Measurements from ENCODE around the gene GOSR2. TPM values are rescaled to one million over a fixed set of nuclear protein-coding genes. Genes with fewer than 3 reads are reported as not detected.

The GOSR2 gene
- total and polyA plus RNA-seq, 9 of the 15 experiments (the other 6 are each of a cell fraction or from before 2014, with no cell fraction given), result 32.7 to 96.3 (median 48.9) TPM

GRCh38 chr17:46911311-46911710 is 11.6 kb upstream of the GOSR2 start (continued):
- TF ChIP-seq TAF1 (IDR thresholded peaks at IDR 0.05; ENCODE audit: control insufficient read depth, extremely low read depth, insufficient read depth, low read length, severe bottlenecking) (no peak), NKRF (IDR thresholded peaks at IDR 0.05; ENCODE audit: borderline replicate concordance) (no peak)
- TF ChIP-seq, protein P1, sequence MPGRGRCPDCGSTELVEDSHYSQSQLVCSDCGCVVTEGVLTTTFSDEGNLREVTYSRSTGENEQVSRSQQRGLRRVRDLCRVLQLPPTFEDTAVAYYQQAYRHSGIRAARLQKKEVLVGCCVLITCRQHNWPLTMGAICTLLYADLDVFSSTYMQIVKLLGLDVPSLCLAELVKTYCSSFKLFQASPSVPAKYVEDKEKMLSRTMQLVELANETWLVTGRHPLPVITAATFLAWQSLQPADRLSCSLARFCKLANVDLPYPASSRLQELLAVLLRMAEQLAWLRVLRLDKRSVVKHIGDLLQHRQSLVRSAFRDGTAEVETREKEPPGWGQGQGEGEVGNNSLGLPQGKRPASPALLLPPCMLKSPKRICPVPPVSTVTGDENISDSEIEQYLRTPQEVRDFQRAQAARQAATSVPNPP (IDR thresholded peaks at IDR 0.05; ENCODE audit: borderline replicate concordance, insufficient read depth, insufficient read length), result no peak

DNA sequence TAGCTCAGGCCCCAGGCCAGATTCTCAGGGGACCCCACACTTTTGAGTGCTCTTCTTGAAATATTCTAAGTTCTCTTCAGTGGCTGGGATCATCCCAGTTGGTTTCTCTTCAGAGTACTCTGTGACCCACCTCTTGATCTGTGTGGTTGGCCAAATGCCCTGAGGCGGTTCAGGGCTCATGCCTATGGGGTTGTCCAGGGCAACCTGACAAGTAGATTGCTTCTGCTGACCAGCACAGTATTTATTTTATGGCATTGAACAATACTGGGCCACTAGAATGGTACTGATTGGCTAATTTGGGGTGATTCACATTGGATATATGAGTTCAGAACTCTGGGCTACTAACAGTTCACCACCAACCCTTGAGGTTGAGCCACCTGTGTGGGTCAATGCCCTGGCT is 7.4 kb upstream of the GOSR2 start:
- DNase-seq (ENCODE audit: extremely low read depth in 1 of 4, low spot score in 3 of 4) (no peak), FAIRE-seq (no peak), ATAC-seq (no peak)
- Histone ChIP-seq H2AFZ (ENCODE audit: low read depth, low read length) (no peak overlapping the region), H3K9me1 (ENCODE audit: control insufficient read depth, insufficient read depth, low read length) (no peaks in the 10 kb centered on the region), H3K79me2 (ENCODE audit: control insufficient read depth, insufficient read depth, low read length) (no peaks in the 10 kb centered on the region), H3K27ac (ENCODE audit: extremely low read depth, low read depth, low read length) (no peak overlapping the region), H3K4me3 (no peak overlapping the region), H4K20me1 (replicated peaks; ENCODE audit: control insufficient read depth, insufficient read depth, low read length) (no peaks in the 10 kb centered on the region), H3K4me1 (replicated peaks in 1 of 2; ENCODE audit: control insufficient read depth in 2 of 2, insufficient read depth in 2 of 2, low read length in 2 of 2) (no peaks in the 10 kb centered on the region; a peak in 1 of 5 replicates), H3K9me3 (replicated peaks; ENCODE audit: control insufficient read depth, insufficient read depth, low read depth, low read length) (no peaks in the 10 kb centered on the region), H3K27me3 (ENCODE audit: control insufficient read depth in 2 of 2, insufficient read depth in 2 of 2, low read length in 2 of 2) (peaks cover 14 to 23% of the 10 kb centered on the region in 2 experiments; a peak in 4 of 5 replicates), H3K9ac (ENCODE audit: insufficient read depth in 1 of 2, low read depth in 2 of 2, low read length in 2 of 2) (no peak overlapping the region), H3K36me3 (ENCODE audit: control insufficient read depth, insufficient read depth, low read length) (no peaks in the 10 kb centered on the region), H3K4me2 (ENCODE audit: insufficient read depth, low read length) (no peak overlapping the region)
- WGBS (ENCODE audit: insufficient coverage, low coverage, missing lambda C conversion rate), result 0% methylated on average over 1 of the region's 1 CpG
- ChIA-PET CTCF (ENCODE audit: low intra/inter-chr PET ratio) (no interaction called here), POLR2A (no interaction called here)
- intact Hi-C loops (cut with micrococcal nuclease) (no loop called here), in situ Hi-C loops (cut with MboI) (no loop called here)
- no TSS peak for BruUV-seq (replicated peaks)
- TF ChIP-seq PHTF2 (CRISPR knock-in tag; IDR thresholded peaks at IDR 0.05), result no peak
- TF ChIP-seq, protein P2, sequence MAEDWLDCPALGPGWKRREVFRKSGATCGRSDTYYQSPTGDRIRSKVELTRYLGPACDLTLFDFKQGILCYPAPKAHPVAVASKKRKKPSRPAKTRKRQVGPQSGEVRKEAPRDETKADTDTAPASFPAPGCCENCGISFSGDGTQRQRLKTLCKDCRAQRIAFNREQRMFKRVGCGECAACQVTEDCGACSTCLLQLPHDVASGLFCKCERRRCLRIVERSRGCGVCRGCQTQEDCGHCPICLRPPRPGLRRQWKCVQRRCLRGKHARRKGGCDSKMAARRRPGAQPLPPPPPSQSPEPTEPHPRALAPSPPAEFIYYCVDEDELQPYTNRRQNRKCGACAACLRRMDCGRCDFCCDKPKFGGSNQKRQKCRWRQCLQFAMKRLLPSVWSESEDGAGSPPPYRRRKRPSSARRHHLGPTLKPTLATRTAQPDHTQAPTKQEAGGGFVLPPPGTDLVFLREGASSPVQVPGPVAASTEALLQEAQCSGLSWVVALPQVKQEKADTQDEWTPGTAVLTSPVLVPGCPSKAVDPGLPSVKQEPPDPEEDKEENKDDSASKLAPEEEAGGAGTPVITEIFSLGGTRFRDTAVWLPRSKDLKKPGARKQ (CRISPR knock-in tag; IDR thresholded peaks at IDR 0.05), result no peak
- TF ChIP-seq, protein P3, sequence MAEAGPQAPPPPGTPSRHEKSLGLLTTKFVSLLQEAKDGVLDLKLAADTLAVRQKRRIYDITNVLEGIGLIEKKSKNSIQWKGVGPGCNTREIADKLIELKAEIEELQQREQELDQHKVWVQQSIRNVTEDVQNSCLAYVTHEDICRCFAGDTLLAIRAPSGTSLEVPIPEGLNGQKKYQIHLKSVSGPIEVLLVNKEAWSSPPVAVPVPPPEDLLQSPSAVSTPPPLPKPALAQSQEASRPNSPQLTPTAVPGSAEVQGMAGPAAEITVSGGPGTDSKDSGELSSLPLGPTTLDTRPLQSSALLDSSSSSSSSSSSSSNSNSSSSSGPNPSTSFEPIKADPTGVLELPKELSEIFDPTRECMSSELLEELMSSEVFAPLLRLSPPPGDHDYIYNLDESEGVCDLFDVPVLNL (CRISPR knock-in tag; IDR thresholded peaks at IDR 0.05; ENCODE audit: low read depth), result no peak
- TF ChIP-seq CLOCK (CRISPR knock-in tag; IDR thresholded peaks at IDR 0.05; ENCODE audit: borderline replicate concordance), result no peak
- TF ChIP-seq ZBTB26 (CRISPR knock-in tag; IDR thresholded peaks at IDR 0.05), result no peak
- no peak for TF ChIP-seq DIDO1 (tag; IDR thresholded peaks at IDR 0.05; ENCODE audit: low read depth)
- TF ChIP-seq DDX20 (tag; IDR thresholded peaks at IDR 0.05; ENCODE audit: low read depth), result no peak
